ENCODE results near the gene ASXL1.
A peak's percentile ranks its signal among the peaks of the same experiment; 100 is the strongest.

ASXL1 gene

GRCh38 chr20:32484958-32485769, 127.0 kb downstream of the ASXL1 start:
- Mint-ChIP-seq H3K27ac (peak overlapping the region; percentile 72), H3K4me3 (peak overlapping the region; percentile 89), H3K36me3 (peaks cover 7% of the 10 kb centered on the region), H3K9me3 (peaks cover 2% of the 10 kb centered on the region), H3K27me3 (peaks cover 1% of the 10 kb centered on the region), H3K4me1 (peaks cover 13% of the 10 kb centered on the region)
- ATAC-seq (ENCODE audit: low read depth) (peak; percentile 86), DNase-seq (ENCODE audit: low spot score in 2 of 2) (peak; percentile 58 to 65)

GRCh38 chr20:32485770-32486478, 127.8 kb downstream of the ASXL1 start:
- no peak overlapping the region for H3K27ac Mint-ChIP-seq
- DNase-seq (ENCODE audit: low spot score in 2 of 2): no peak
- ATAC-seq (ENCODE audit: low read depth): no peak
- peaks cover 11% of the 10 kb centered on the region for H3K4me1 Mint-ChIP-seq
- peaks cover 2% of the 10 kb centered on the region for H3K9me3 Mint-ChIP-seq
- peaks cover 1% of the 10 kb centered on the region for H3K27me3 Mint-ChIP-seq
- H3K36me3 Mint-ChIP-seq: peaks cover 7% of the 10 kb centered on the region
- H3K4me3 Mint-ChIP-seq: no peak overlapping the region

- Mint-ChIP-seq H3K4me1 (peaks cover 10% of the 10 kb centered on the region), H3K9me3 (peaks cover 2% of the 10 kb centered on the region), H3K36me3 (peaks cover 10% of the 10 kb centered on the region), H3K4me3 (no peak overlapping the region), H3K27me3 (peaks cover 1% of the 10 kb centered on the region), H3K27ac (no peak overlapping the region)
- no peak for DNase-seq (ENCODE audit: low spot score in 2 of 2)
- ATAC-seq (ENCODE audit: low read depth): no peak
These were observed 129.2 kb downstream of the ASXL1 start for GRCh38 chr20:32487381-32487780.

GRCh38 chr20:32488066-32488838, 130.1 kb downstream of the ASXL1 start:
- no peak overlapping the region for H3K27ac Mint-ChIP-seq

More at GRCh38 chr20:32488066-32488838, 130.1 kb downstream of the ASXL1 start:
- peaks cover 10% of the 10 kb centered on the region for H3K4me1 Mint-ChIP-seq
- ATAC-seq (ENCODE audit: low read depth) (no peak), DNase-seq (ENCODE audit: low spot score in 2 of 2) (no peak)
- H3K27me3 Mint-ChIP-seq: peaks cover 1% of the 10 kb centered on the region
- no peak overlapping the region for H3K4me3 Mint-ChIP-seq
- H3K9me3 Mint-ChIP-seq: peaks cover 2% of the 10 kb centered on the region
- peaks cover 11% of the 10 kb centered on the region for H3K36me3 Mint-ChIP-seq

Measured in memory B cell (primary cell).